B cell (primary cell): ENCODE data around the gene NBR1. TPM values are rescaled to one million over a fixed set of nuclear protein-coding genes. Genes with fewer than 3 reads are reported as not detected.

Experiments used
- ATAC-seq: fragments of 200-7000 bp; cut with Tn5 transposase; one replicate; pipeline ENCODE4 v1.10.0; 2021; ENCODE audit warnings: low read depth, mild to moderate bottlenecking, moderate number of reproducible peaks, moderate library complexity
- CTCF ChIA-PET: fragments of 350-600 bp; sonication (Branson Sonifier 250); formaldehyde crosslinking; loops from one replicate; lab custom pipeline; 2021; ENCODE audit warnings: antibody characterized with exemption, inconsistent platforms; lab: Charles Lee
- POLR2A ChIA-PET: fragments of 350-600 bp; sonication (Branson Sonifier 250); formaldehyde crosslinking; loops from one replicate; lab custom pipeline; 2021; ENCODE audit warnings: antibody characterized with exemption; lab: Charles Lee
- DNase-seq: peaks from one replicate; pipeline ENCODE4 v3.0.0; 2013
- H2AFZ ChIP-seq: 2 replicates; pipeline ENCODE4 v1.6.1; 2012; ENCODE audit warnings: mild to moderate bottlenecking, low read depth, low read length; ENCODE audit not compliant: insufficient read depth, poor library complexity, severe bottlenecking
- H3K27ac ChIP-seq, 2 donors: 1 replicate in 1 of 2; 2 replicates in 1 of 2; pipeline ENCODE4 v1.5.1; 2012 to 2013; ENCODE audit warnings: low read length in 2 of 2, mild to moderate bottlenecking in 2 of 2, moderate library complexity in 1 of 2
- H3K27me3 ChIP-seq, 4 experiments: fragments of 200-600 bp in 1 of 4; sonication (generic) in 1 of 4; replicated peaks in 1 of 4; 1 replicate in 2 of 4; 2 replicates in 2 of 4; pipeline versions ENCODE4 v1.6.1 to v1.7.0; 2013 to 2016; ENCODE audit warnings: low read length in 3 of 4, mild to moderate bottlenecking in 2 of 4, mixed read lengths in 1 of 4, moderate library complexity in 1 of 4; ENCODE audit not compliant: insufficient read depth in 4 of 4, control insufficient read depth in 3 of 4; ENCODE audit errors: control extremely low read depth in 1 of 4
- H3K36me3 ChIP-seq, 2 experiments: replicated peaks in 1 of 2; 1 replicate in 1 of 2; 2 replicates in 1 of 2; pipeline versions ENCODE4 v1.6.1 to v1.7.1; 2013; ENCODE audit warnings: low read length in 1 of 2; ENCODE audit not compliant: insufficient read depth in 2 of 2, control insufficient read depth in 1 of 2; ENCODE audit errors: control extremely low read depth in 1 of 2, extremely low read depth in 1 of 2
- H3K4me1 ChIP-seq, 2 donors: fragments of 200-600 bp in 1 of 2; sonication (generic) in 1 of 2; 1 replicate in 1 of 2; 2 replicates in 1 of 2; pipeline versions ENCODE4 v1.5.1 to v1.6.1; 2013 to 2017; ENCODE audit warnings: low read length in 2 of 2; ENCODE audit not compliant: control insufficient read depth in 2 of 2, insufficient read depth in 2 of 2
- H3K4me2 ChIP-seq: replicated peaks from 2 replicates; pipeline ENCODE3; 2012; ENCODE audit warnings: mild to moderate bottlenecking, low read depth, low read length; ENCODE audit not compliant: poor library complexity, severe bottlenecking
- H3K4me3 ChIP-seq, 5 experiments: fragments of 200-600 bp in 1 of 5; sonication (generic) in 1 of 5; 1 replicate in 3 of 5; 2 replicates in 2 of 5; pipeline versions ENCODE4 v1.5.1 to v1.7.0; 2011 to 2016; ENCODE audit warnings: low read length in 4 of 5, mild to moderate bottlenecking in 4 of 5, low read depth in 2 of 5, control low read depth in 1 of 5, moderate library complexity in 1 of 5; ENCODE audit not compliant: insufficient read depth in 1 of 5; ENCODE audit errors: control extremely low read depth in 1 of 5, extremely low read depth in 1 of 5
- H3K79me2 ChIP-seq: fragments of 200-600 bp; sonication (generic); one replicate; pipeline ENCODE4 v1.6.0; 2016; ENCODE audit warnings: low read length; ENCODE audit not compliant: control insufficient read depth, insufficient read depth
- H3K9ac ChIP-seq: fragments of 200-600 bp; sonication (generic); 2 replicates; pipeline ENCODE4 v1.6.1; 2017; ENCODE audit warnings: mild to moderate bottlenecking, low read length, moderate library complexity
- H3K9me3 ChIP-seq, 3 donors: one replicate each; pipeline versions ENCODE4 v1.6.1 to v1.7.1; 2013; ENCODE audit warnings: low read length in 2 of 3; ENCODE audit not compliant: control insufficient read depth in 2 of 3, insufficient read depth in 1 of 3; ENCODE audit errors: control extremely low read depth in 1 of 3
- H4K20me1 ChIP-seq: 2 replicates; pipeline ENCODE4 v1.6.0; 2012; ENCODE audit warnings: mild to moderate bottlenecking, low read length; ENCODE audit not compliant: insufficient read depth, control insufficient read depth, poor library complexity, severe bottlenecking
- H3K27ac Mint-ChIP-seq: one replicate; pipeline ENCODE4 v1.8.0; 2021; ENCODE audit warnings: mixed read lengths
- H3K27me3 Mint-ChIP-seq: one replicate; pipeline ENCODE4 v1.8.0; 2021; ENCODE audit warnings: mixed read lengths
- H3K4me1 Mint-ChIP-seq: one replicate; pipeline ENCODE4 v1.8.0; 2021; ENCODE audit warnings: mixed read lengths
- H3K4me3 Mint-ChIP-seq: one replicate; pipeline ENCODE4 v1.8.0; 2021; ENCODE audit warnings: mixed read lengths
- H3K9me3 Mint-ChIP-seq: one replicate; pipeline ENCODE4 v1.8.0; 2022; ENCODE audit warnings: mixed read lengths; ENCODE audit not compliant: insufficient read depth
- EZH2 ChIP-seq: IDR thresholded peaks from 2 replicates; pipeline ENCODE4 v1.6.1; 2012; ENCODE audit warnings: borderline replicate concordance, low read depth, mild to moderate bottlenecking, moderate library complexity, low read length; ENCODE audit not compliant: insufficient read depth, poor library complexity, severe bottlenecking
- WGBS: methylation state at CpG from one replicate; pipeline ENCODE4 v1.1.5; 2013; ENCODE audit warnings: missing lambda C conversion rate; ENCODE audit not compliant: insufficient coverage; 5-methylcytosine and 5-hydroxymethylcytosine counted together
- intact Hi-C: fragments of 100-400 bp; cut with micrococcal nuclease; formaldehyde crosslinking; loops from one replicate; pipeline ENCODE4 v1.10.0; 2022
- polyA minus RNA-seq: library from RNA; depleted of rRNA, polyadenylated mRNA; stranded (reverse); fragments of >200 nt; gene quantifications from 2 replicates; pipeline ENCODE4 v1.2.3, GENCODE V29; 2012
- polyA plus RNA-seq: library from polyadenylated mRNA; depleted of rRNA; stranded (reverse); fragments of >200 nt; gene quantifications from 2 replicates; pipeline ENCODE4 v1.2.3, GENCODE V29; 2012
- total RNA-seq, 2 donors: library from RNA; stranded (reverse); fragments of 120-200 nt in 1 of 2; gene quantifications; 1 replicate in 1 of 2; 2 replicates in 1 of 2; pipeline versions ENCODE4 v1.2.3 to v1.2.4, GENCODE V29; 2013 to 2022
- TF ChIP-seq, protein P1 (sequence below): fragments of 200-600 bp; IDR thresholded peaks from one replicate; pipeline ENCODE4 v1.8.0; 2022; ENCODE audit warnings: antibody characterized with exemption, mild to moderate bottlenecking

The NBR1 gene, protein sequence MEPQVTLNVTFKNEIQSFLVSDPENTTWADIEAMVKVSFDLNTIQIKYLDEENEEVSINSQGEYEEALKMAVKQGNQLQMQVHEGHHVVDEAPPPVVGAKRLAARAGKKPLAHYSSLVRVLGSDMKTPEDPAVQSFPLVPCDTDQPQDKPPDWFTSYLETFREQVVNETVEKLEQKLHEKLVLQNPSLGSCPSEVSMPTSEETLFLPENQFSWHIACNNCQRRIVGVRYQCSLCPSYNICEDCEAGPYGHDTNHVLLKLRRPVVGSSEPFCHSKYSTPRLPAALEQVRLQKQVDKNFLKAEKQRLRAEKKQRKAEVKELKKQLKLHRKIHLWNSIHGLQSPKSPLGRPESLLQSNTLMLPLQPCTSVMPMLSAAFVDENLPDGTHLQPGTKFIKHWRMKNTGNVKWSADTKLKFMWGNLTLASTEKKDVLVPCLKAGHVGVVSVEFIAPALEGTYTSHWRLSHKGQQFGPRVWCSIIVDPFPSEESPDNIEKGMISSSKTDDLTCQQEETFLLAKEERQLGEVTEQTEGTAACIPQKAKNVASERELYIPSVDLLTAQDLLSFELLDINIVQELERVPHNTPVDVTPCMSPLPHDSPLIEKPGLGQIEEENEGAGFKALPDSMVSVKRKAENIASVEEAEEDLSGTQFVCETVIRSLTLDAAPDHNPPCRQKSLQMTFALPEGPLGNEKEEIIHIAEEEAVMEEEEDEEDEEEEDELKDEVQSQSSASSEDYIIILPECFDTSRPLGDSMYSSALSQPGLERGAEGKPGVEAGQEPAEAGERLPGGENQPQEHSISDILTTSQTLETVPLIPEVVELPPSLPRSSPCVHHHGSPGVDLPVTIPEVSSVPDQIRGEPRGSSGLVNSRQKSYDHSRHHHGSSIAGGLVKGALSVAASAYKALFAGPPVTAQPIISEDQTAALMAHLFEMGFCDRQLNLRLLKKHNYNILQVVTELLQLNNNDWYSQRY
- total RNA-seq (42.1 and 43.9 TPM in 2 replicates), polyA plus RNA-seq (15.7 and 18.8 TPM in 2 replicates), polyA minus RNA-seq (59.3 TPM in 2 replicates)
- 65.9 TPM for total RNA-seq (2013)

DNA sequence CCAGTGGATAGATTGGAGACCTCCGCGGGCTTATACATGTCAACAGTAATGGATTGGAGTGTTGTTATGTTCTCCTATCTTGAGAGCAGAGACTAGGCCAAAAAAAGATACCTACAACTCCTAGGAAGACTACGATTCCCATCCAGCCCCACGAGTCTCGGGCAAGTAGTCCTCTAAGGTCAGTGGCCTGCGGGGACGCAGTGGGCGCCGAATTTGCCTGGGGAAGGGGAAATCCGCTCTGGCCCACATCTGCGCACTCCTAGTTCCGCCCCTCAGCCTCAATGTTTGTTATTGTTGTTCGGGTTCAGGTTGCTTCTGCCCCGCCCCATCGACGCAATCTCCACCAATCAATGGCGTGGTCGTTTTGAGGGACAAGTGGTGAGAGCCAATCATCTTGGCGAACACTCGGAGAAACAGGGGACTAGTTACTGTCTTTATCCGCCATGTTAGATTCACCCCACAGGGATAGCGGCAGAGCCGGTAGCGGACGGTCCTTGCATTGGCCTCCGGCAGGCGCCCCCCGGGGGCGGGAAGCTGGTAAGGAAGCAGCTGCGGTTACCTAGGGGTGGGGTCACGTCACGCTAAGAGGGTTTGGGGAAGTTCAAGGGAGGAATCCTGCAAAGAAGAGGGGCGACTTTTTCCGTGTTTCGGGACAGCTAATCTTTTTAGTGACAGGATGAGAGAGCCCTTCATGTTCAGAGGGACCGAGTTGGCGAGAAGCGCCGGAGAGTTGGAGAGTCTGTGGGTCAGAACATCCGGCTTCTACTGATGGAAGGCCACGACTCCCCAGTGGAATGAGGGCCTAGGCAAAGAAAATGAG is at the start of gene NBR1:
NBR1 (plus strand) TSS at position 449 of the 820 bp plus-strand sequence. CDS start 4,586 bp downstream, outside the sequence.
- H3K9me3 ChIP-seq, result no peaks in the 10 kb centered on the region
- peak within 1 kb of the TSS; percentile 99 for H3K9ac ChIP-seq
- Mint-ChIP-seq H3K9me3 (no peaks in the 10 kb centered on the region), H3K4me1 (peaks cover 28% of the 10 kb centered on the region), H3K27me3 (no peaks in the 10 kb centered on the region), H3K27ac (no peak within 1 kb of the TSS), H3K4me3 (no peak within 1 kb of the TSS)
- ChIA-PET CTCF (interaction anchor here (0.5 to 2.0 kb wide), 12 partner anchors 41 to 593 kb away, joined by 3 to 10 read pairs (median 4); partner anchors contain the start of genes DHX8, PSMC3IP, RPL27 and TMEM106A), POLR2A (interaction anchor here (0.7 to 1.8 kb wide), 10 partner anchors 41 to 313 kb away, joined by 3 to 29 read pairs (median 6); partner anchors contain the start of genes BRCA1, DHX8, RPL27 and TMEM106A)
- WGBS, result 2% methylated on average over 39 of the region's 41 CpGs
- no peaks in the 10 kb centered on the region for H3K27me3 ChIP-seq
- peak within 1 kb of the TSS; percentile 86 for H2AFZ ChIP-seq
- peak within 1 kb of the TSS; percentile 100 for H3K27ac ChIP-seq
- H3K4me3 ChIP-seq, result peak within 1 kb of the TSS; percentile 70 to 99 (median 90)
- peaks cover 67% of the 10 kb centered on the region for H3K79me2 ChIP-seq
- H3K4me2 ChIP-seq, result peak within 1 kb of the TSS; percentile 93
- peak; percentile 99 for DNase-seq
- H3K36me3 ChIP-seq, result peaks cover 0 to 3% of the 10 kb centered on the region in 2 experiments
- H4K20me1 ChIP-seq, result no peaks in the 10 kb centered on the region
- no peak for TF ChIP-seq EZH2
- TF ChIP-seq, protein P1, sequence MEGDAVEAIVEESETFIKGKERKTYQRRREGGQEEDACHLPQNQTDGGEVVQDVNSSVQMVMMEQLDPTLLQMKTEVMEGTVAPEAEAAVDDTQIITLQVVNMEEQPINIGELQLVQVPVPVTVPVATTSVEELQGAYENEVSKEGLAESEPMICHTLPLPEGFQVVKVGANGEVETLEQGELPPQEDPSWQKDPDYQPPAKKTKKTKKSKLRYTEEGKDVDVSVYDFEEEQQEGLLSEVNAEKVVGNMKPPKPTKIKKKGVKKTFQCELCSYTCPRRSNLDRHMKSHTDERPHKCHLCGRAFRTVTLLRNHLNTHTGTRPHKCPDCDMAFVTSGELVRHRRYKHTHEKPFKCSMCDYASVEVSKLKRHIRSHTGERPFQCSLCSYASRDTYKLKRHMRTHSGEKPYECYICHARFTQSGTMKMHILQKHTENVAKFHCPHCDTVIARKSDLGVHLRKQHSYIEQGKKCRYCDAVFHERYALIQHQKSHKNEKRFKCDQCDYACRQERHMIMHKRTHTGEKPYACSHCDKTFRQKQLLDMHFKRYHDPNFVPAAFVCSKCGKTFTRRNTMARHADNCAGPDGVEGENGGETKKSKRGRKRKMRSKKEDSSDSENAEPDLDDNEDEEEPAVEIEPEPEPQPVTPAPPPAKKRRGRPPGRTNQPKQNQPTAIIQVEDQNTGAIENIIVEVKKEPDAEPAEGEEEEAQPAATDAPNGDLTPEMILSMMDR, result no peak
- intact Hi-C loops, result loop anchor here (1.0 to 2.0 kb wide), 8 partner anchors 40 to 634 kb away; partner anchors contain the start of genes BRCA1, IFI35, NAGLU and TMEM106A
- H3K4me1 ChIP-seq, result peaks cover 20 to 39% of the 10 kb centered on the region in 2 donors
- peak; percentile 77 for ATAC-seq
